ENCODE measurements around the gene REXO1. TPM values are rescaled to one million over a fixed set of nuclear protein-coding genes. Genes with fewer than 3 reads are reported as not detected.

REXO1 gene
- total RNA-seq, 1 donor, result 9.0 TPM

DNA sequence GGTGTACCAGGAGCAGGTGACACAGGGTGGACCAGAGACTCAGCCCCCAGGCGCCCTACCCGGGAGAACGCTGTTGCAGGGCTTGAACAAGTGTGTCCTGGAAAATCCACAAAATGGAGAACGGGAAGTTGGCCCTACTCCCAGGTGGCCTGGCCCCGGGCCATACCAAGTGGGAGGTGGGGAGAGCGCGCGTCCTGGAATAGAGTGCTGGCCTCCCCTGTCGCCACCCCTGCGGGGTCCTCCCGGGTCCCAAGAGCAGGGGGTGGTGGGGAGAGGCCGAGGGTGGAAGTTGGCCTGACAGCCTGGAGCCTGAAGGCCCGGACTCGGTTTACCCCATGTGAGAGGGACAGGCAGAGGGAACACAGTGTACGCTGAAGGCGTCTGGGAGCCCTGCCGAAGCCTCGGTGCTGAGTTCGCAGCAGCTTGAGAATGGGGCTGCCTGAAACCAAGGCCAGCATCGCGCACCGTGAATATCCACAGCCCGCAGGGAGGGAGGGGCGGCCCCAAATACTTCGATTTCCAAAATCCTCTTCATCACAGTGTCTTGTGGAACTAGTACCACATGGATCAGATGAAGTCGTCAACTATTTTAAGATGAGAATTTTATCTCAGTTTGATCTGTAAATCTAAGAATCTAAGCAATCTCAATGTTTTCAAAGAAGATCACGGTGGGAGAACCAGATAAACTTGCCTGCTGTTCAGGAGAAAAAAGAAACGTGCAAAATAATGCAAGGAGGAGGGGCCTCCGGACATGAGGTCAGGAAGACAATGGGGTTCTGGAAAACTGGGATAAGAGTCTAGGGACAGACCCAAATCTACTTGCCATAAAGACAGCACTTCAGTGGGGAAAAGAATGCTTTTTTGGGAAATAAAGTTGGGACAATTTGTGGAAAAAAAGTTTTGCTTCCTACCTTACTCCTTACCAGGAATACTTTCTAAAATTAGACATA, 25.5 kb upstream of the REXO1 start:
- TF ChIP-seq, protein P1, sequence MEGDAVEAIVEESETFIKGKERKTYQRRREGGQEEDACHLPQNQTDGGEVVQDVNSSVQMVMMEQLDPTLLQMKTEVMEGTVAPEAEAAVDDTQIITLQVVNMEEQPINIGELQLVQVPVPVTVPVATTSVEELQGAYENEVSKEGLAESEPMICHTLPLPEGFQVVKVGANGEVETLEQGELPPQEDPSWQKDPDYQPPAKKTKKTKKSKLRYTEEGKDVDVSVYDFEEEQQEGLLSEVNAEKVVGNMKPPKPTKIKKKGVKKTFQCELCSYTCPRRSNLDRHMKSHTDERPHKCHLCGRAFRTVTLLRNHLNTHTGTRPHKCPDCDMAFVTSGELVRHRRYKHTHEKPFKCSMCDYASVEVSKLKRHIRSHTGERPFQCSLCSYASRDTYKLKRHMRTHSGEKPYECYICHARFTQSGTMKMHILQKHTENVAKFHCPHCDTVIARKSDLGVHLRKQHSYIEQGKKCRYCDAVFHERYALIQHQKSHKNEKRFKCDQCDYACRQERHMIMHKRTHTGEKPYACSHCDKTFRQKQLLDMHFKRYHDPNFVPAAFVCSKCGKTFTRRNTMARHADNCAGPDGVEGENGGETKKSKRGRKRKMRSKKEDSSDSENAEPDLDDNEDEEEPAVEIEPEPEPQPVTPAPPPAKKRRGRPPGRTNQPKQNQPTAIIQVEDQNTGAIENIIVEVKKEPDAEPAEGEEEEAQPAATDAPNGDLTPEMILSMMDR (IDR thresholded peaks at IDR 0.05; ENCODE audit: insufficient read depth, low read length), result no peak
- peak overlapping the region; percentile 99 for H3K4me3 ChIP-seq (ENCODE audit: low read depth, low read length)
- peak; percentile 42 for DNase-seq (ENCODE audit: low read depth)

DNA sequence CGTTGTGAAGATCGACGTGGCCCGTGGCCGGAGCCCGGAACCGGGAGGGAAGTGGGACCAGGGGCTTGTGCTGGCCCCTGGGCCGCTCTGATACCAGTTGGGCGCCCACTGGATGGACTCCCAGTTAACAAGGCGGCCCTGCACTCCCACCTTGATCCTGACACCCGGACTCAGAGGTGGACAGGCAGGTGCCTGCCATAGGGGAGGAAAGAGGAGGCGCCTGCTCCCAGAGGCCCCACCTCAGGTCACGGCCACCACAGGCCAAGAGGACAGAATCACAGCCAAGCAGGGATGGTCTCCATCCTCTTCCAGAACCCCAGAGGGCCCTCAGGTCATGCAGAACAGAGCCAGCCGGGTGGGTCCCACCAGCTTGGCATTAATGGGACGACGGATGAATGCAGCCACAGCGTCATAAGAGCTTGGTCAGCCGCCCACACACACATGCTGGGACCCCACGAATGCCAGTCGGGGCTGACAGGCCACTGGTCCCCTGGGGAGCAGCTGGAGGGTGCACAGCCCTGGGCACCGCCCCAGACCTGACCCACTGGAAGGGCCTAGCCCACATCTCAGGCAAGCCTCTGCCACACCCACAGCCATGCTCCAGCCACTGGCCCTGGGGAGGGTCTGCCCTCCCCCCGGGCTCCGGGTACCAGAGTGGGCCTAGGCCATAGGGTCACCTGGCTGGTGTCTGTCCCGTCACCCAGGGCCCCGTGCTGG, 24.7 kb upstream of the REXO1 start:
- peak overlapping the region; percentile 99 for H3K4me3 ChIP-seq (ENCODE audit: low read depth, low read length)

DNA sequence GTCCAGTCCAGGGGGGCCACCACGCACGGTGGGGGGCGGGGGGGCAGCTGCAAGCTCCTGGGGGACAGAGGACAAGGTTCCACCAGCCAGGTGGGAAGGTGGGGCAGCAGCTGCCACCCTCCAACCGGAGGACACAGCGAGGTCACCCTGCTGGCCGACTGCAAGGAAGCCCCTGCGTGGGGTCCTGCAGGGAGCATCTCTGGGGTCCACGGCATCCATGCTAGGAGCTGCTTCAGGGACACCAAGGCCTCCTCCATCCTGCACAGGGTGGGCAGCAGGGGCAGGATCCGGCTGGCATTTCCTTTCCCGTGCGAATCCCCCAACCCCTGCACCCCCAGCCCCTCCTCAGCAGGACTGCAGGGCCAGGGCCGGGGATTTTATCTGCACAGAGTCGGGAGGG, 23.3 kb upstream of the REXO1 start:
- no peak overlapping the region for H3K4me3 ChIP-seq (ENCODE audit: low read depth, low read length)
- TF ChIP-seq, protein P1 (IDR thresholded peaks at IDR 0.05; ENCODE audit: insufficient read depth, low read length), result no peak
- no peak for DNase-seq (ENCODE audit: low read depth)

More for the DNA sequence above, 24.7 kb upstream of the REXO1 start:
- no peak for DNase-seq (ENCODE audit: low read depth)
- TF ChIP-seq, protein P1 (IDR thresholded peaks at IDR 0.05; ENCODE audit: insufficient read depth, low read length), result no peak

DNA sequence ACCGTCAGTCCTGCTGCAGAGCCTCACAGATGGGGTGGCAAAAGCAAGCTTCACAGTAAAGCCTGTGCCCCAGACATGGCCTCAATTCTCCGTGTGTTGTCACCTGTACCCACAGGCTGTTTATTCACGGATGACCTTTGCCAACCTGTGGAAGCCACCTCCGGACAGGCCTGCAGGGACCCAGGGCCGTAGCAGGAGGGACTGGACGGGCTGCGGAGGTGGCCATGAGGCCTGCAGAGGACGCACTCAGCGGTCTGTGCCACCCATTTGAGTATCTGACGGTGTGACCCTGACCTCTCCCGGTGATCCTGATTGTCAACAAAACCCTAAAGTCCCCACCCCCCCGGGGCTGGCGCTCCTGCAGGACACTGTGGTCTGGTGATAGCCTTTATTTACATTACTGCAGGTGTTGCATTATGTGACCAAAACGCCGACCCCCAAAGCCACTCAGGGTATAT, 22.9 kb upstream of the REXO1 start:
- no peak overlapping the region for H3K4me3 ChIP-seq (ENCODE audit: low read depth, low read length)
- TF ChIP-seq, protein P1 (IDR thresholded peaks at IDR 0.05; ENCODE audit: insufficient read depth, low read length), result no peak
- DNase-seq (ENCODE audit: low read depth), result no peak

DNA sequence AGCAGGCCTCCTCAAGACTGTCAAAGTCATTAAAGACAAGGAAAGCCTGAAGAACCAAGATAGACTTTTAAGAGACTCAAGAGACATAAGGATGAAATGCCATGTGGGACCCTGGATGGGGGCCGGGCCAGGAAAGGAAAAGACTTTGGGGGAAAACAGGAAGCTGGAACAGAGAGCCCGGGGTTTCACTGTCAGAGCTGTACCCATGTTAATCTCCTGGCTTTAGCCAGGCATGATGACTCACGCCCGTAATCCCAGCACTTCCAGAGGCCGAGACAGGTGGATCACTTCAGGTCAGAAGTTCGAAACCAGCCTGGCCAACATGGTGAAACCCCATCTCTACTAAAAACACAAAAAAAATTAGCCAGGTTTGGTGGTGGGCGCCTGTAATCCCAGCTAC, 20.7 kb upstream of the REXO1 start:
- TF ChIP-seq, protein P1 (IDR thresholded peaks at IDR 0.05; ENCODE audit: insufficient read depth, low read length), result no peak
- no peak overlapping the region for H3K4me3 ChIP-seq (ENCODE audit: low read depth, low read length)
- DNase-seq (ENCODE audit: low read depth), result no peak

DNA sequence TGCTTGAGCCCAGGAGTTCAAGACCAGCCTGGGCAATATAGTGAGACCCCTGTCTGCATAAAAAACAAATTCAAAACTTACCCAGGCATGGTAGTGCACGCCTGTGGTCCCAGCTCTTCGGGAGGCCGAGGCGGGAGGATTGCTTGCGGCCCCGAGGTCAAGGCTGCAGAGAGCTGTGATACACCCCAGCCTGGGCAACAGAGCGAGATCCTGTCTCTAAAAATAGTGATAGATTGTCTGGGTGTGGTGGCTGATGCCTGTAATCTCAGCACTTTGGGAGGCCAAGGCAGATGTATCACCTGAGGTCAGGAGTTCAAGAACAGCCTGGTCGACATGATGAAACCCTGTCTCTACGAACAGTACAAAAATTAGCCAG, 19.1 kb upstream of the REXO1 start:
- TF ChIP-seq, protein P1 (IDR thresholded peaks at IDR 0.05; ENCODE audit: insufficient read depth, low read length), result no peak
- H3K4me3 ChIP-seq (ENCODE audit: low read depth, low read length), result no peak overlapping the region
- no peak for DNase-seq (ENCODE audit: low read depth)
